NCI-H748 (cell line): ENCODE data around the gene CHST1.

Experiments used
- DNase-seq: peaks from one replicate; lab custom pipeline; 2025; ENCODE audit not compliant: unreplicated experiment; lab: John Stamatoyannopoulos, UW

Gene CHST1

GRCh38 chr11:45675646-45676045 is 10.2 kb upstream of the CHST1 start:
- DNase-seq: no peak

GRCh38 chr11:45674481-45675190 is 9.2 kb upstream of the CHST1 start:
- DNase-seq: no peak

GRCh38 chr11:45673441-45673840 is 8.0 kb upstream of the CHST1 start:
- DNase-seq: no peak

- no peak for DNase-seq
Observed at GRCh38 chr11:45672593-45672992, 7.2 kb upstream of the CHST1 start.

- DNase-seq: no peak
Observed at GRCh38 chr11:45671246-45672171, 6.1 kb upstream of the CHST1 start.

- DNase-seq: no peak
Observed at GRCh38 chr11:45670386-45671135, 5.1 kb upstream of the CHST1 start.

GRCh38 chr11:45669956-45670355 is 4.5 kb upstream of the CHST1 start:
- no peak for DNase-seq

- no peak for DNase-seq
Observed at GRCh38 chr11:45669146-45669545, 3.7 kb upstream of the CHST1 start.

- no peak for DNase-seq
Observed at GRCh38 chr11:45667929-45668680, 2.7 kb upstream of the CHST1 start.

- no peak for DNase-seq
Observed at GRCh38 chr11:45666648-45667642, 1.5 kb upstream of the CHST1 start.

GRCh38 chr11:45665933-45666647 is 668 bp upstream of the CHST1 start:
- DNase-seq: peak; percentile 20

- DNase-seq: peak; percentile 56
Observed at GRCh38 chr11:45664376-45665205, 831 bp downstream of the CHST1 start.

GRCh38 chr11:45663486-45664375 is 1.7 kb downstream of the CHST1 start:
- DNase-seq: peak; percentile 33

- DNase-seq: peak; percentile 58
Observed at GRCh38 chr11:45662665-45663485, 2.5 kb downstream of the CHST1 start.

GRCh38 chr11:45662096-45662664 is 3.2 kb downstream of the CHST1 start:
- DNase-seq: no peak
